HepG2 (cell line): ENCODE data around the gene LENEP. TPM values are rescaled to one million over a fixed set of nuclear protein-coding genes. Genes with fewer than 3 reads are reported as not detected.

Source experiments
- ARID4A ChIP-seq: sonication (generic); formaldehyde crosslinking; IDR thresholded peaks from 2 replicates; pipeline ENCODE4 v1.5.0; 2020; ENCODE audit warnings: mild to moderate bottlenecking, missing genetic modification reagents, borderline replicate concordance
- ATF3 ChIP-seq: sonication (generic); formaldehyde crosslinking; IDR thresholded peaks from 2 replicates; pipeline ENCODE4 v1.4.0; 2020; ENCODE audit warnings: missing genetic modification reagents
- CEBPG ChIP-seq: IDR thresholded peaks from 2 replicates; pipeline ENCODE4 v1.6.1; 2016
- CENPX ChIP-seq: sonication (generic); formaldehyde crosslinking; IDR thresholded peaks from 2 replicates; pipeline ENCODE4 v1.9.0; 2021; ENCODE audit warnings: mild to moderate bottlenecking, missing genetic modification reagents, moderate library complexity
- DBP ChIP-seq: sonication (generic); formaldehyde crosslinking; IDR thresholded peaks from 2 replicates; pipeline ENCODE4 v1.4.0; 2020; ENCODE audit warnings: missing genetic modification reagents; ENCODE audit errors: not compliant biosample characterization
- GLI4 ChIP-seq: sonication (generic); formaldehyde crosslinking; IDR thresholded peaks from 2 replicates; pipeline ENCODE4 v1.5.1; 2020; ENCODE audit warnings: missing genetic modification reagents, mild to moderate bottlenecking, moderate library complexity, borderline replicate concordance
- KAT2B ChIP-seq: fragments of 150-350 bp; IDR thresholded peaks from 2 replicates; pipeline ENCODE4 v1.6.1; 2014; ENCODE audit warnings: low read depth, low read length, borderline replicate concordance
- KDM5A ChIP-seq: fragments of 200-600 bp; sonication (generic); IDR thresholded peaks from 2 replicates; pipeline ENCODE4 v1.7.0; 2018; ENCODE audit warnings: antibody characterized with exemption, mild to moderate bottlenecking, low read length, borderline replicate concordance
- MAFG ChIP-seq: sonication (generic); formaldehyde crosslinking; IDR thresholded peaks from 2 replicates; pipeline ENCODE4 v1.5.1; 2020; ENCODE audit warnings: mild to moderate bottlenecking, missing genetic modification reagents
- NFE2 ChIP-seq: sonication (generic); formaldehyde crosslinking; IDR thresholded peaks from 2 replicates; pipeline ENCODE4 v1.4.0; 2020; ENCODE audit warnings: missing genetic modification reagents
- POLR2A ChIP-seq, 2 experiments: IDR thresholded peaks; 2 replicates each; pipeline ENCODE4 v1.6.1; 2011; ENCODE audit warnings: low read depth in 2 of 2, low read length in 2 of 2, mild to moderate bottlenecking in 1 of 2, moderate library complexity in 1 of 2; ENCODE audit not compliant: insufficient read depth in 1 of 2
- RXRA ChIP-seq: sonication (generic); formaldehyde crosslinking; IDR thresholded peaks from 2 replicates; pipeline ENCODE4 v1.5.1; 2020; ENCODE audit warnings: missing genetic modification reagents
- ZBTB2 ChIP-seq: sonication (generic); formaldehyde crosslinking; IDR thresholded peaks from 2 replicates; pipeline ENCODE4 v1.8.0; 2022; ENCODE audit warnings: low read depth, missing genetic modification reagents
- ZBTB34 ChIP-seq: sonication (generic); formaldehyde crosslinking; IDR thresholded peaks from 2 replicates; pipeline ENCODE4 v1.8.0; 2022; ENCODE audit warnings: mild to moderate bottlenecking, missing genetic modification reagents
- ZBTB43 ChIP-seq: sonication (generic); formaldehyde crosslinking; conservative IDR thresholded peaks from 2 replicates; pipeline ENCODE4 v1.4.0; 2020; ENCODE audit warnings: missing genetic modification reagents
- ZFX ChIP-seq: sonication (generic); formaldehyde crosslinking; IDR thresholded peaks from 2 replicates; pipeline ENCODE4 v1.4.0; 2020; ENCODE audit warnings: mild to moderate bottlenecking, low read depth, missing genetic modification reagents, moderate library complexity
- ZNF616 ChIP-seq: sonication (generic); formaldehyde crosslinking; IDR thresholded peaks from 2 replicates; pipeline ENCODE4 v1.5.0; 2020; ENCODE audit warnings: low read depth, mild to moderate bottlenecking, missing genetic modification reagents
- ZNF773 ChIP-seq: sonication (generic); formaldehyde crosslinking; IDR thresholded peaks from 2 replicates; pipeline ENCODE4 v1.4.0; 2020; ENCODE audit warnings: missing genetic modification reagents, borderline replicate concordance
- ZNF816 ChIP-seq: sonication (generic); formaldehyde crosslinking; IDR thresholded peaks from 2 replicates; pipeline ENCODE4 v1.8.0; 2022; ENCODE audit warnings: missing genetic modification reagents, mild to moderate bottlenecking, borderline replicate concordance
- polyA plus RNA-seq, 8 experiments: library from polyadenylated mRNA; depleted of rRNA in 3 of 8; stranded (reverse) in 7 of 8; unstranded in 1 of 8; fragments of >200 nt; fragmentation: Illumina TruSeq in 4 of 8; extraction: Trizol in 4 of 8; gene quantifications; 2 replicates each; pipeline versions ENCODE4 v1.2.1 to v1.2.3, GENCODE V29; 2011 to 2016; ENCODE audit warnings: low read depth in 4 of 8, missing spikeins in 1 of 8, mixed read lengths in 1 of 8; ENCODE audit not compliant: insufficient read depth in 1 of 8
- total RNA-seq, 5 experiments: library from RNA; depleted of rRNA; stranded (reverse); fragments of >200 nt; fragmentation: Illumina TruSeq; extraction: Trizol; gene quantifications; 2 replicates each; pipeline ENCODE4 v1.2.3, GENCODE V29; 2016; ENCODE audit warnings: low read depth in 1 of 5

Gene LENEP
- total and polyA plus RNA-seq, 2 of the 13 experiments (the other 11 are each of a cell fraction or from before 2014, with no cell fraction given): 0.29 TPM; not detected in 1

- peak; percentile 98 for TF ChIP-seq ZBTB2 (CRISPR knock-in tag)
- peak; percentile 77 for TF ChIP-seq ZFX (CRISPR knock-in tag)
- no peak; the same call in 1 of the 2 replicates for TF ChIP-seq GLI4 (CRISPR knock-in tag)
- peak; percentile 40; the same call in 1 of the 2 replicates for TF ChIP-seq RXRA (CRISPR knock-in tag)
- TF ChIP-seq ATF3 (CRISPR knock-in tag): no peak
- TF ChIP-seq CENPX (CRISPR knock-in tag): no peak
- TF ChIP-seq KAT2B: no peak
- TF ChIP-seq MAFG (CRISPR knock-in tag): no peak
- peak; percentile 52 for TF ChIP-seq DBP (CRISPR knock-in tag)
- peak; percentile 85 for TF ChIP-seq KDM5A
- TF ChIP-seq POLR2A (IDR thresholded peaks at IDR 0.05; ENCODE audit: insufficient read depth in 1 of 2, low read depth in 2 of 2, low read length in 2 of 2): peak; percentile 72 to 84
- no peak for TF ChIP-seq NFE2
- TF ChIP-seq ZNF816 (CRISPR knock-in tag): no peak; the same call in 1 of the 2 replicates
- TF ChIP-seq ZNF773: peak; percentile 95
- TF ChIP-seq ZBTB34 (CRISPR knock-in tag): peak; percentile 57; the same call in 1 of the 2 replicates
- 0 out of 2 replicates have a peak, but pooled peaks have one; percentile 39 for TF ChIP-seq ZNF616
- TF ChIP-seq CEBPG: no peak
- peak; percentile 88 for TF ChIP-seq ARID4A (CRISPR knock-in tag)
- no peak for TF ChIP-seq ZBTB43
These were observed 31.9 kb upstream of the LENEP start, which contains the start of gene PYGO2 (continued) for GRCh38 chr1:154961207-154962155.
